Measurements from ENCODE around the gene FRMD4A.
"Not testable (repeated sequence)": the region's sequence is repeated elsewhere in the genome, so short reads cannot be mapped to it uniquely, and the experiment has no call there.

FRMD4A gene

GRCh38 chr10:13896146-13896545 is 434.6 kb downstream of the FRMD4A start:
- not testable (repeated sequence) for H3K9ac ChIP-seq (ENCODE audit: low read length in 5 of 5); H3K27me3 ChIP-seq (ENCODE audit: control insufficient read depth in 5 of 5, insufficient read depth in 4 of 5, low read length in 5 of 5); H3K27ac ChIP-seq (ENCODE audit: low read depth, low read length); H3K4me3 ChIP-seq (ENCODE audit: low read depth in 1 of 5, low read length in 5 of 5); H3K36me3 ChIP-seq (ENCODE audit: control insufficient read depth in 5 of 5, insufficient read depth in 5 of 5, low read length in 5 of 5); H3K9me3 ChIP-seq (ENCODE audit: control insufficient read depth in 5 of 5, low read length in 5 of 5)
- peaks cover 3 to 21% (median 10%) of the 10 kb centered on the region in 5 donors for H3K4me1 ChIP-seq (ENCODE audit: control insufficient read depth in 5 of 5, insufficient read depth in 5 of 5, low read length in 5 of 5)

- Histone ChIP-seq H3K27ac (ENCODE audit: low read depth, low read length) (no peak overlapping the region), H3K27me3 (ENCODE audit: control insufficient read depth in 5 of 5, insufficient read depth in 4 of 5, low read length in 5 of 5) (no peaks in the 10 kb centered on the region), H3K36me3 (ENCODE audit: control insufficient read depth in 5 of 5, insufficient read depth in 5 of 5, low read length in 5 of 5) (no peaks in the 10 kb centered on the region), H3K9me3 (ENCODE audit: control insufficient read depth in 5 of 5, low read length in 5 of 5) (peaks cover 0 to 3% (median 0%) of the 10 kb centered on the region in 5 donors), H3K4me3 (ENCODE audit: low read depth in 1 of 5, low read length in 5 of 5) (no peak overlapping the region), H3K9ac (ENCODE audit: low read length in 5 of 5) (no peak overlapping the region), H3K4me1 (ENCODE audit: control insufficient read depth in 5 of 5, insufficient read depth in 5 of 5, low read length in 5 of 5) (peaks cover 4 to 37% (median 26%) of the 10 kb centered on the region in 5 donors)
Observed at GRCh38 chr10:13894412-13895093, 436.2 kb downstream of the FRMD4A start.

DNA sequence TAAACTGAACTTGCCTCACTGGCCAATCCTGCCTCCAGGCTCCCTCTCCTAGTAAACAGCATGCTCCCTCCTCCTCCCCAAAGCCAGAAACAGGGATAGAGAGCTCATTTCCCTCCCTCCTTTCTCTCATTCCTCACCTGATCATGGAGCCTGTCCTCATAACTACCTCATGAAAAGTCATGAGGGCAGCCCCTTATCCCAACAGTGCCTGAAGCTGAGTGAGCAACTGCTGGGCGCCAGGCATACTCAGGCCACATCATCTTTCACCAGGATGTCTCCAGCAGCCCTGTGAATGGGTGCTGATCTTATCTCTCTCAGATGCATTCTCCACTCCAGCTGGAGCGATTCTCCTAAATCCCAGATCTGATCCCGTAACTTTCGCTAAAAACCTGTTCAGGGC is 436.8 kb downstream of the FRMD4A start:
- no peaks in the 10 kb centered on the region for H3K36me3 ChIP-seq (ENCODE audit: control insufficient read depth in 5 of 5, insufficient read depth in 5 of 5, low read length in 5 of 5)
- H3K9ac ChIP-seq (ENCODE audit: low read length in 5 of 5): no peak overlapping the region
- H3K4me1 ChIP-seq (ENCODE audit: control insufficient read depth in 5 of 5, insufficient read depth in 5 of 5, low read length in 5 of 5): peaks cover 6 to 43% (median 32%) of the 10 kb centered on the region in 5 donors
- H3K9me3 ChIP-seq (ENCODE audit: control insufficient read depth in 5 of 5, low read length in 5 of 5): peaks cover 0 to 3% (median 0%) of the 10 kb centered on the region in 5 donors
- H3K27ac ChIP-seq (ENCODE audit: low read depth, low read length): no peak overlapping the region
- H3K27me3 ChIP-seq (ENCODE audit: control insufficient read depth in 5 of 5, insufficient read depth in 4 of 5, low read length in 5 of 5): no peaks in the 10 kb centered on the region
- H3K4me3 ChIP-seq (ENCODE audit: low read depth in 1 of 5, low read length in 5 of 5): no peak overlapping the region

GRCh38 chr10:13892871-13893270 is 437.9 kb downstream of the FRMD4A start:
- Histone ChIP-seq H3K27ac (ENCODE audit: low read depth, low read length) (peak overlapping the region; percentile 88), H3K4me1 (ENCODE audit: control insufficient read depth in 5 of 5, insufficient read depth in 5 of 5, low read length in 5 of 5) (peaks cover 6 to 53% (median 43%) of the 10 kb centered on the region in 5 donors), H3K9ac (ENCODE audit: low read length in 5 of 5) (no peak overlapping the region), H3K36me3 (ENCODE audit: control insufficient read depth in 5 of 5, insufficient read depth in 5 of 5, low read length in 5 of 5) (no peaks in the 10 kb centered on the region), H3K4me3 (ENCODE audit: low read depth in 1 of 5, low read length in 5 of 5) (peak overlapping the region in 1 of 5 donors; percentile 74), H3K9me3 (ENCODE audit: control insufficient read depth in 5 of 5, low read length in 5 of 5) (peaks cover 0 to 3% (median 0%) of the 10 kb centered on the region in 5 donors), H3K27me3 (ENCODE audit: control insufficient read depth in 5 of 5, insufficient read depth in 4 of 5, low read length in 5 of 5) (no peaks in the 10 kb centered on the region)

GRCh38 chr10:13892001-13892491 is 438.7 kb downstream of the FRMD4A start:
- Histone ChIP-seq H3K4me3 (ENCODE audit: low read depth in 1 of 5, low read length in 5 of 5) (peak overlapping the region; percentile 67 to 74 (median 69)), H3K27ac (ENCODE audit: low read depth, low read length) (peak overlapping the region; percentile 88), H3K4me1 (ENCODE audit: control insufficient read depth in 5 of 5, insufficient read depth in 5 of 5, low read length in 5 of 5) (peaks cover 6 to 61% (median 51%) of the 10 kb centered on the region in 5 donors), H3K27me3 (ENCODE audit: control insufficient read depth in 5 of 5, insufficient read depth in 4 of 5, low read length in 5 of 5) (no peaks in the 10 kb centered on the region), H3K9me3 (ENCODE audit: control insufficient read depth in 5 of 5, low read length in 5 of 5) (peaks cover 0 to 3% (median 0%) of the 10 kb centered on the region in 5 donors), H3K9ac (ENCODE audit: low read length in 5 of 5) (peak overlapping the region; percentile 22 to 86 (median 83)), H3K36me3 (ENCODE audit: control insufficient read depth in 5 of 5, insufficient read depth in 5 of 5, low read length in 5 of 5) (no peaks in the 10 kb centered on the region)

DNA sequence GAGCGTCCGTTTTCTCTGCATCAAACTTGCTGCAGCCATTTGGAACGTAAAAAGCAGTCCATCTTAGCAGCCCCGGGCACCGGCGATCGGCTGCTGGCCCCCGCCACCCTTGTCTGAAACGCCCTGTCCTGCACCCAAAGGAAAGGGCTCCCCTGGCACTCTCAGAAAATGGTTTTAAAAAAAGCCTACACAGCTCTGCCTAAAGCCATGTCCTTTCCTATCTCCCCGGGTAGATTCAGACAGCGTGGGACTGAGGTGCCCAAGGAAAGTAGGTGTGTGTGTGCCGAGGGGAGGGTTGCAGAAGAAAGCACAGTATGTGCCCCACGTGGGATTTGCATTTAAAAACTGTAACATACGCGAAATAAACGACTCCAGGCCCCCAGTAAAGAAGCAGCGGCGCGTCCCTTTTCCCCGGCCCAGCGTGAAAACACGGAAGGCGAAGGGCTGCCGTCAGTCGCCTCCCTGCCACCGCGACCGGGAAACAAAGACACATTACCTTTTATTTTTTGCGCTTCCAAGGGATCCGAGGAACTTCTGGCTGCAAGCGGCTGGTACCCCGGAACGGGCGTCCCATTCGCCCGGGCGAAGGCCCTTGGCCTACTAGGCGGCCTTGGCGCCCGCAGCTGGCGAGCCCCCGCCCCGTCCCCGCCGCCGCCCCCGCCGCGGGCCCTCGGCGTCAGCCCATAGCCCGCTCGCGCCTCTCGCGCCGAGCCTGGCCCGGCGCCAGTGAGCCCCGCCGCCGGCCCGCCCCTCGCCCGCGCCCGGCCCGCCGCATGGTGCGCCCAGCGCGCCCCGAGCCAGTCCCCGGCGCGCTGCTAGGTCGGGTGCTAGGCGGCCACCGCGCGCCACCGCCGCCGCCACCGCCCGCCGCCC is 439.4 kb downstream of the FRMD4A start:
- peak overlapping the region; percentile 97 for H3K27ac ChIP-seq (ENCODE audit: low read depth, low read length)
- peak overlapping the region; percentile 79 to 96 (median 88) for H3K9ac ChIP-seq (ENCODE audit: low read length in 5 of 5)

GRCh38 chr10:13890233-13891127 is 440.2 kb downstream of the FRMD4A start:
- Histone ChIP-seq H3K4me1 (ENCODE audit: control insufficient read depth in 5 of 5, insufficient read depth in 5 of 5, low read length in 5 of 5) (peaks cover 8 to 77% (median 67%) of the 10 kb centered on the region in 5 donors), H3K27me3 (ENCODE audit: control insufficient read depth in 5 of 5, insufficient read depth in 4 of 5, low read length in 5 of 5) (no peaks in the 10 kb centered on the region), H3K27ac (ENCODE audit: low read depth, low read length) (peak overlapping the region; percentile 97), H3K36me3 (ENCODE audit: control insufficient read depth in 5 of 5, insufficient read depth in 5 of 5, low read length in 5 of 5) (no peaks in the 10 kb centered on the region), H3K9me3 (ENCODE audit: control insufficient read depth in 5 of 5, low read length in 5 of 5) (peaks cover 0 to 3% (median 0%) of the 10 kb centered on the region in 5 donors), H3K9ac (ENCODE audit: low read length in 5 of 5) (peak overlapping the region; percentile 79 to 96 (median 88)), H3K4me3 (ENCODE audit: low read depth in 1 of 5, low read length in 5 of 5) (peak overlapping the region; percentile 86 to 97 (median 89))

More for the DNA sequence above, 439.4 kb downstream of the FRMD4A start:
- peaks cover 6 to 68% (median 58%) of the 10 kb centered on the region in 5 donors for H3K4me1 ChIP-seq (ENCODE audit: control insufficient read depth in 5 of 5, insufficient read depth in 5 of 5, low read length in 5 of 5)
- peak overlapping the region; percentile 86 to 97 (median 89) for H3K4me3 ChIP-seq (ENCODE audit: low read depth in 1 of 5, low read length in 5 of 5)
- peaks cover 0 to 3% (median 0%) of the 10 kb centered on the region in 5 donors for H3K9me3 ChIP-seq (ENCODE audit: control insufficient read depth in 5 of 5, low read length in 5 of 5)
- no peaks in the 10 kb centered on the region for H3K36me3 ChIP-seq (ENCODE audit: control insufficient read depth in 5 of 5, insufficient read depth in 5 of 5, low read length in 5 of 5)
- no peaks in the 10 kb centered on the region for H3K27me3 ChIP-seq (ENCODE audit: control insufficient read depth in 5 of 5, insufficient read depth in 4 of 5, low read length in 5 of 5)

DNA sequence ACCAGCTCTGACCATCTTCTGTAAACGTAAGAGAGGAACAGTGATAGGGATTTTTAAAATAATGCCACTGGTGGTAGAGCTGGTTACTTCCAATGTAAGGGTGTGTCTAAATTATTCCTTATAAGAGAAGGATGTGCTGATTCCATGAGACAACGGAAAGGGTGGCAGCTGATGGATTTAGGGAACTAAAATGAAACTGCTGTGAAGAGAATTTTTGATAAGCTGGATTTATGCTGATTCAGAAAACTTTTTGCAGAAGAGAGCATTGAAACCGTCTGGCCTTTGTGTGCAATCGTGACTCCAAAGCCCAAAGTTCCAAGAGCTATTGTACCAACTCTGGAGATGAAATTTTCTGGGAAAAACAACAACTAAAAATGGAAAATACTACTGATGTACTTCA is 443.0 kb downstream of the FRMD4A start:
- Histone ChIP-seq H3K4me3 (ENCODE audit: low read depth in 1 of 5, low read length in 5 of 5) (peak overlapping the region in 3 of 5 donors; percentile 44 to 89 (median 86)), H3K4me1 (ENCODE audit: control insufficient read depth in 5 of 5, insufficient read depth in 5 of 5, low read length in 5 of 5) (peaks cover 12 to 94% (median 88%) of the 10 kb centered on the region in 5 donors), H3K36me3 (ENCODE audit: control insufficient read depth in 5 of 5, insufficient read depth in 5 of 5, low read length in 5 of 5) (no peaks in the 10 kb centered on the region), H3K27ac (ENCODE audit: low read depth, low read length) (peak overlapping the region; percentile 97), H3K9ac (ENCODE audit: low read length in 5 of 5) (peak overlapping the region in 2 of 5 donors; percentile 27 to 59), H3K9me3 (ENCODE audit: control insufficient read depth in 5 of 5, low read length in 5 of 5) (no peaks in the 10 kb centered on the region), H3K27me3 (ENCODE audit: control insufficient read depth in 5 of 5, insufficient read depth in 4 of 5, low read length in 5 of 5) (no peaks in the 10 kb centered on the region)

DNA sequence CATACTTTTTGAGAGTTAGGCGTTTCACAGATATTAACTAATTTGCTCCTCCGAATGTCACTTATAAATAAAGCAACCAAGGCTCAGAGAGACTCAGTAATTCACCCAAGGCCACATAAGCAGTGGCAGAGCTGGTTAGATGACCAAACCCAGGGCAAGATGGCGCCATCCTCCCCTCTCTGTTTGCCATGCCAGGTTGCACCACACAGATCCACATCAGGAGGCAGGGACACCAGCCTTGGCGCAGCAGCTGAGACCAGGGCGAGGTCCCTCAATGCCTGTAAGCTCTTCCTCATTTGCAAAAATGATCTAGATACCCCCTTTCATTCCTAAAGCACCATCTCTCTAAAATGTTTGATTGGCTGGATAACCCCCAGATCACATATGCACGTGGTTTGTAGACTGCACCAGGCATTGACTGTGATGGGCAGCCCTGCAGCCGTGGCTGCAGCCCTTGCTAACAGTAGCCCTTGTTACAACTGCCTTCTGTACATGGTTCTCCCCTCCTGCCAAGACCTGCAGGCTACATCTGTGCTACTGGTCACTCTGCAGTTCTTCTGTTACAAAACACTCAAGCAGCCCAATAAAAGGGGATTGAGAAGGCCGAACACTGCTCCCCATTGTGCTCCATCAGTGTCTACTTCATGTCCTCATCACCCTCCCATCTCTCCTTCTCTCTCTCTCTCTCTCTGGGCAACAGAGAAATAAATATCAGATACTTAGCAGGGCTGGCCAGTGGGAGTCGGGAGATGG is 445.3 kb downstream of the FRMD4A start:
- H3K4me1 ChIP-seq (ENCODE audit: control insufficient read depth in 5 of 5, insufficient read depth in 5 of 5, low read length in 5 of 5): peaks cover 17 to 99% (median 94%) of the 10 kb centered on the region in 5 donors
- H3K27me3 ChIP-seq (ENCODE audit: control insufficient read depth in 5 of 5, insufficient read depth in 4 of 5, low read length in 5 of 5): no peaks in the 10 kb centered on the region
- peaks cover 0 to 4% (median 0%) of the 10 kb centered on the region in 5 donors for H3K36me3 ChIP-seq (ENCODE audit: control insufficient read depth in 5 of 5, insufficient read depth in 5 of 5, low read length in 5 of 5)
- H3K27ac ChIP-seq (ENCODE audit: low read depth, low read length): peak overlapping the region; percentile 97
- H3K4me3 ChIP-seq (ENCODE audit: low read depth in 1 of 5, low read length in 5 of 5): peak overlapping the region in 1 of 5 donors; percentile 32
- no peaks in the 10 kb centered on the region for H3K9me3 ChIP-seq (ENCODE audit: control insufficient read depth in 5 of 5, low read length in 5 of 5)
- no peak overlapping the region for H3K9ac ChIP-seq (ENCODE audit: low read length in 5 of 5)
